GM12878 (cell line): ENCODE results near the gene CCDC68. TPM values are rescaled to one million over a fixed set of nuclear protein-coding genes. Genes with fewer than 3 reads are reported as not detected.

Source experiments
- ATAC-seq: fragments of 200-7000 bp; cut with Tn5 transposase; 3 replicates; pipeline ENCODE4 v1.9.1; 2020; ENCODE audit warnings: mild to moderate bottlenecking, moderate library complexity
- BruUV-seq: library from RNA; stranded (reverse); fragments of 400-500 nt; replicated peaks from 2 replicates; lab custom pipeline; 2021; lab: Mats Ljungman, UMichigan
- CTCF ChIA-PET: fragments of 300-600 bp; sonication (Branson Sonifier 250); formaldehyde crosslinking; extraction: SDS; loops from one replicate; lab custom pipeline; 2021; ENCODE audit warnings: inconsistent platforms; lab: Yijun Ruan, JAX
- POLR2A ChIA-PET: fragments of 350-600 bp; formaldehyde crosslinking; extraction: SDS; loops from one replicate; lab custom pipeline; 2021; ENCODE audit warnings: inconsistent platforms; lab: Charles Lee
- RAD21 ChIA-PET: fragments of 300-600 bp; sonication (Branson Sonifier 250); formaldehyde crosslinking; loops from one replicate; lab custom pipeline; 2023; ENCODE audit warnings: antibody characterized with exemption; ENCODE audit not compliant: unreplicated experiment; lab: Charles Lee
- SMC1A ChIA-PET: fragments of 300-600 bp; sonication (Branson Sonifier 250); formaldehyde crosslinking; loops from one replicate; lab custom pipeline; 2023; ENCODE audit not compliant: unreplicated experiment, uncharacterized antibody; lab: Charles Lee
- DNase-seq: peaks from one replicate; pipeline ENCODE4 v3.0.0-alpha.2; 2011; ENCODE audit warnings: low read depth, low spot score
- FAIRE-seq: peaks from 3 replicates; lab custom pipeline; 2011; peaks lifted over from hg19 to GRCh38; lab: Jason Lieb, UNC
- H2AFZ ChIP-seq: 2 replicates; pipeline ENCODE4 v1.6.0; 2011; ENCODE audit warnings: low read depth, low read length, control low read depth; ENCODE audit not compliant: control insufficient read depth
- H3K27ac ChIP-seq: 2 replicates; pipeline ENCODE4 v1.5.1; 2011; ENCODE audit warnings: control low read depth; ENCODE audit not compliant: control insufficient read depth, insufficient read depth
- H3K27me3 ChIP-seq, 2 experiments: replicated peaks in 1 of 2; 2 replicates each; pipeline versions ENCODE4 v1.6.0 to v1.6.1; 2011; ENCODE audit warnings: low read length in 1 of 2; ENCODE audit not compliant: control insufficient read depth in 2 of 2, insufficient read depth in 2 of 2
- H3K36me3 ChIP-seq, 2 experiments: 2 replicates each; pipeline ENCODE4 v1.5.1; 2011; ENCODE audit warnings: low read length in 1 of 2; ENCODE audit not compliant: control insufficient read depth in 2 of 2, insufficient read depth in 2 of 2
- H3K4me1 ChIP-seq: 2 replicates; pipeline ENCODE4 v1.6.1; 2011; ENCODE audit warnings: mild to moderate bottlenecking, low read length, moderate library complexity, mixed read lengths; ENCODE audit not compliant: control insufficient read depth, insufficient read depth
- H3K4me2 ChIP-seq: 2 replicates; pipeline ENCODE4 v1.6.0; 2011; ENCODE audit warnings: control low read depth; ENCODE audit not compliant: control insufficient read depth, insufficient read depth
- H3K4me3 ChIP-seq: fragments of 200-600 bp; sonication (generic); 2 replicates; pipeline ENCODE4 v1.5.1; 2016
- H3K79me2 ChIP-seq: 2 replicates; pipeline ENCODE4 v1.6.0; 2011; ENCODE audit warnings: low read length; ENCODE audit not compliant: control insufficient read depth, insufficient read depth
- H3K9ac ChIP-seq: 2 replicates; pipeline ENCODE4 v1.8.0; 2011; ENCODE audit warnings: low read length, control low read depth, mixed read lengths; ENCODE audit not compliant: control insufficient read depth, insufficient read depth
- H3K9me3 ChIP-seq: replicated peaks from 3 replicates; pipeline ENCODE4 v1.5.1; 2011; ENCODE audit warnings: mild to moderate bottlenecking, low read length; ENCODE audit not compliant: control insufficient read depth, insufficient read depth
- H4K20me1 ChIP-seq: 2 replicates; pipeline ENCODE4 v1.6.0; 2011; ENCODE audit not compliant: control insufficient read depth, insufficient read depth
- BRCA1 ChIP-seq: IDR thresholded peaks from 2 replicates; pipeline ENCODE4 v1.6.1; 2011; ENCODE audit warnings: low read depth, low read length, improper control_type of control experiment
- EP300 ChIP-seq, 2 experiments: fragments of 150-350 bp in 1 of 2; IDR thresholded peaks; 2 replicates each; pipeline ENCODE4 v1.6.1; 2011 to 2012; ENCODE audit warnings: low read depth in 2 of 2, low read length in 2 of 2, borderline replicate concordance in 1 of 2, improper control_type of control experiment in 1 of 2, inconsistent platforms in 1 of 2; ENCODE audit not compliant: control insufficient read depth in 1 of 2
- FOXK2 ChIP-seq: fragments of 450-650 bp; IDR thresholded peaks from 2 replicates; pipeline ENCODE4 v1.6.1; 2017; ENCODE audit warnings: mild to moderate bottlenecking, moderate library complexity
- HCFC1 ChIP-seq: fragments of 150-350 bp; IDR thresholded peaks from 2 replicates; pipeline ENCODE4 v1.6.1; 2014; ENCODE audit warnings: low read length
- HDGF ChIP-seq: fragments of 450-650 bp; IDR thresholded peaks from 2 replicates; pipeline ENCODE4 v1.6.1; 2016; ENCODE audit warnings: antibody characterized with exemption
- IRF4 ChIP-seq: IDR thresholded peaks from 2 replicates; pipeline ENCODE4 v1.6.1; 2011; ENCODE audit warnings: low read depth, low read length
- KLF5 ChIP-seq: fragments of 450-650 bp; IDR thresholded peaks from 2 replicates; pipeline ENCODE4 v1.6.1; 2014; ENCODE audit warnings: mild to moderate bottlenecking; ENCODE audit not compliant: partially characterized antibody
- MYB ChIP-seq: fragments of 150-350 bp; IDR thresholded peaks from 2 replicates; pipeline ENCODE4 v1.6.1; 2014; ENCODE audit warnings: mild to moderate bottlenecking, low read depth, low read length, borderline replicate concordance
- PKNOX1 ChIP-seq: fragments of 450-650 bp; IDR thresholded peaks from 2 replicates; pipeline ENCODE4 v1.6.1; 2016; ENCODE audit warnings: mild to moderate bottlenecking
- RAD51 ChIP-seq: fragments of 450-650 bp; IDR thresholded peaks from 2 replicates; pipeline ENCODE4 v1.6.1; 2016; ENCODE audit warnings: moderate library complexity, mild to moderate bottlenecking, inconsistent platforms
- RFX5 ChIP-seq: IDR thresholded peaks from 2 replicates; pipeline ENCODE4 v1.6.1; 2011; ENCODE audit warnings: low read depth, low read length, improper control_type of control experiment
- SIX5 ChIP-seq: IDR thresholded peaks from 2 replicates; pipeline ENCODE4 v1.6.1; 2011; ENCODE audit warnings: mild to moderate bottlenecking, low read depth, low read length, moderate library complexity; ENCODE audit not compliant: severe bottlenecking
- TAF1 ChIP-seq: IDR thresholded peaks from 2 replicates; pipeline ENCODE4 v1.6.1; 2011; ENCODE audit warnings: mild to moderate bottlenecking, low read depth, low read length, borderline replicate concordance
- USF2 ChIP-seq: IDR thresholded peaks from 2 replicates; pipeline ENCODE4 v1.6.1; 2011; ENCODE audit warnings: low read depth, low read length, improper control_type of control experiment, borderline replicate concordance
- ZNF24 ChIP-seq: fragments of 450-650 bp; IDR thresholded peaks from 2 replicates; pipeline ENCODE4 v1.6.1; 2017; ENCODE audit warnings: antibody characterized with exemption, mild to moderate bottlenecking
- WGBS: methylation state at CpG from one replicate; pipeline ENCODE4 v1.1.6; 2016; ENCODE audit warnings: low lambda C conversion rate; ENCODE audit not compliant: insufficient replicate concordance, insufficient coverage; ENCODE audit errors: missing lambda C conversion rate; 5-methylcytosine and 5-hydroxymethylcytosine counted together
- in situ Hi-C: fragments of 300-500 bp; cut with MboI; formaldehyde crosslinking; loops from 9 replicates; pipeline ENCODE4 v1.14.3; 2018; ENCODE audit warnings: mixed read lengths
- intact Hi-C: fragments of 100-400 bp; cut with micrococcal nuclease; formaldehyde crosslinking; loops from one replicate; pipeline ENCODE4 v1.14.2; 2022; ENCODE audit not compliant: unreplicated experiment
- polyA plus RNA-seq, 11 experiments: library from polyadenylated mRNA; depleted of rRNA in 4 of 11; unstranded in 6 of 11; stranded (reverse) in 5 of 11; fragments of >200 nt; fragmentation: Nextera tagmentation in 4 of 11; fragmentation: Illumina TruSeq in 1 of 11; extraction: Ambion mirVana in 4 of 11; extraction: Trizol in 1 of 11; gene quantifications; 1 replicate in 1 of 11; 2 replicates in 10 of 11; pipeline versions ENCODE4 v1.2.1 to v1.2.3, GENCODE V29; 2011 to 2016; ENCODE audit warnings: inconsistent platforms in 2 of 11, missing spikeins in 2 of 11, low read depth in 1 of 11
- total RNA-seq, 4 experiments: library from RNA; depleted of rRNA in 3 of 4; stranded (reverse); fragments of >200 nt in 3 of 4; fragmentation: Illumina TruSeq in 1 of 4; extraction: Trizol in 1 of 4; gene quantifications; 2 replicates each; pipeline versions ENCODE4 v1.2.1 to v1.2.3, GENCODE V29; 2013 to 2021

Gene CCDC68
- total and polyA plus RNA-seq, 10 of the 15 experiments (the other 5 are each of a cell fraction or from before 2014, with no cell fraction given), result 0.04 TPM; not detected in 9

- FAIRE-seq (no peak), ATAC-seq (no peak)
- in situ Hi-C loops, result no loop called here
Measured at GRCh38 chr18:54923339-54923956, 35.8 kb downstream of the CCDC68 start.

More at GRCh38 chr18:54923339-54923956, 35.8 kb downstream of the CCDC68 start:
- no peak overlapping the region for H3K9ac ChIP-seq
- H3K36me3 ChIP-seq, result no peaks in the 10 kb centered on the region
- no peaks in the 10 kb centered on the region for H4K20me1 ChIP-seq
- H3K27me3 ChIP-seq, result no peaks in the 10 kb centered on the region
- no TSS peak for BruUV-seq
- SMC1A ChIA-PET, result no interaction called here
- DNase-seq, result no peak
- H3K9me3 ChIP-seq, result no peaks in the 10 kb centered on the region
- no peaks in the 10 kb centered on the region for H3K4me1 ChIP-seq
- H3K27ac ChIP-seq, result no peak overlapping the region
- H3K4me2 ChIP-seq, result no peak overlapping the region
- intact Hi-C loops, result no loop called here
- no peaks in the 10 kb centered on the region for H3K79me2 ChIP-seq
- H3K4me3 ChIP-seq, result no peak overlapping the region
- POLR2A ChIA-PET, result no interaction called here
- TF ChIP-seq RAD51, result no peak
- TF ChIP-seq KLF5, result no peak
- no peak for TF ChIP-seq MYB
- no peak for TF ChIP-seq EP300 (IDR thresholded peaks at IDR 0.05; ENCODE audit: borderline replicate concordance in 1 of 2, control insufficient read depth in 1 of 2, low read depth in 2 of 2, low read length in 2 of 2)
- TF ChIP-seq IRF4, result no peak
- no peak for TF ChIP-seq HDGF
- no peak for TF ChIP-seq RFX5
- no peak for TF ChIP-seq HCFC1
- no peak for TF ChIP-seq ZNF24
- no peak for TF ChIP-seq FOXK2
- TF ChIP-seq PKNOX1, result no peak
- no peak for TF ChIP-seq USF2
- TF ChIP-seq TAF1, result no peak
- TF ChIP-seq BRCA1, result no peak
- no peak for TF ChIP-seq SIX5
- 7% methylated on average over 4 of the region's 4 CpGs for WGBS
- RAD21 ChIA-PET, result interaction anchor here (0.7 kb wide), 1 partner anchor 548 kb away, joined by 3 read pairs; no protein-coding TSS in a partner anchor
- CTCF ChIA-PET, result no interaction called here
- H2AFZ ChIP-seq, result no peak overlapping the region
